Prostate gland (tissue), 1 donor: Measurements from ENCODE around the gene IRS2.

Source experiments
- POLR2A ChIP-seq: fragments of 450-650 bp; IDR thresholded peaks from one replicate; pipeline ENCODE4 v1.6.1; 2016; ENCODE audit warnings: antibody characterized with exemption, mild to moderate bottlenecking
- POLR2AphosphoS5 ChIP-seq: sonication (generic); formaldehyde crosslinking; IDR thresholded peaks from one replicate; pipeline ENCODE4 v1.6.1; 2017; ENCODE audit warnings: antibody characterized with exemption

DNA sequence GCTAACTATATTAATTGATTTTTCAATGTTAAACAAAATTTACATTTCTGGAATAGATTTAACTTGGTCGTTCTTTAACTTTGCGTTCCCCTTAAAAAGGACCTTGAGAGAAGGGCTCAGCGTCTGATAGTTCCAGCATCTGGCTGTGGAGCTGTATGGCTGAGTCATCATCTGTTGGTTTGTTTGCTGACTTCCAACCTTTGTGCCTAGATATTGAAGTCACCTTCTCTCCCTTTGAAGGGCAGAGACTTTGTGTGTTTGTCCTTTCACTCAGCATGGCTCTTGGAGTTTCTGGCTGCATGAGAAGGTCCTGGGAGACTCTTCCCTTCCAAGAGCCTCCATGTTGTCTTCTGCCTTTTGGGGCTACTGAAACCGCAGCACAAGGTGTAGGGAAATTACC lies 16.6 kb upstream of the IRS2 start:
- TF ChIP-seq POLR2AphosphoS5 (no peak), POLR2A (no peak)
